HCT116 (cell line): ENCODE data around the gene GRSF1. TPM values are rescaled to one million over a fixed set of nuclear protein-coding genes. Genes with fewer than 3 reads are reported as not detected.

Experiments
- ATAC-seq: fragments of 200-7000 bp; cut with Tn5 transposase; 2 replicates; pipeline ENCODE4 v1.9.1; 2020; ENCODE audit warnings: mild to moderate bottlenecking, moderate library complexity
- BruUV-seq: library from RNA; stranded (reverse); fragments of 400-500 nt; replicated peaks from 2 replicates; lab custom pipeline; 2021; lab: Mats Ljungman, UMichigan
- CTCF ChIA-PET: fragments of 300-600 bp; sonication (Branson Sonifier 250); formaldehyde crosslinking; loops from one replicate; lab custom pipeline; 2021; ENCODE audit warnings: antibody characterized with exemption; lab: Charles Lee
- POLR2A ChIA-PET: fragments of 300-600, 350-600 bp; sonication (Branson Sonifier 250); formaldehyde crosslinking; loops from one replicate; lab custom pipeline; 2021; ENCODE audit warnings: antibody characterized with exemption; lab: Charles Lee
- RAD21 ChIA-PET, 2 experiments: fragments of 300-600 bp; sonication (Branson Sonifier 250); formaldehyde crosslinking; loops; one replicate each; lab custom pipeline; 2023; ENCODE audit warnings: low total read pairs in 2 of 2; ENCODE audit not compliant: uncharacterized antibody in 2 of 2, unreplicated experiment in 2 of 2, low non-redundant PET in 1 of 2; lab: Charles Lee
- DNase-seq: peaks from one replicate; pipeline ENCODE4 v3.0.0-alpha.2; 2010; ENCODE audit warnings: low read depth, low spot score
- H2AFZ ChIP-seq: fragments of 200-600 bp; shearing (Covaris generic), sonication (generic); 2 replicates; pipeline ENCODE4 v1.6.1; 2017; ENCODE audit warnings: low read depth, mixed run types, mixed read lengths, antibody characterized with exemption, low read length; ENCODE audit not compliant: poor library complexity, severe bottlenecking
- H3K27ac ChIP-seq: 2 replicates; pipeline ENCODE4 v1.5.1; 2012; ENCODE audit warnings: low read depth, low read length
- H3K27me3 ChIP-seq: fragments of 200-600 bp; sonication (generic); 2 replicates; pipeline ENCODE4 v1.6.1; 2016; ENCODE audit warnings: mixed run types, low read length, mixed read lengths; ENCODE audit not compliant: insufficient read depth
- H3K36me3 ChIP-seq, 2 experiments: fragments of 200-500 bp in 1 of 2; fragments of 200-600 bp in 1 of 2; sonication (Bioruptor generic) in 1 of 2; sonication (generic) in 1 of 2; 2 replicates each; pipeline versions ENCODE4 v1.5.1 to v1.6.1; 2014 to 2016; ENCODE audit warnings: low read length in 2 of 2, inconsistent platforms in 1 of 2, mixed read lengths in 1 of 2, mixed run types in 1 of 2; ENCODE audit not compliant: insufficient read depth in 2 of 2, control insufficient read depth in 1 of 2
- H3K4me1 ChIP-seq, 2 experiments: fragments of 200-600 bp in 1 of 2; sonication (generic) in 1 of 2; 2 replicates each; pipeline versions ENCODE4 v1.5.1 to v1.6.1; 2012 to 2017; ENCODE audit warnings: low read length in 2 of 2, inconsistent platforms in 1 of 2, mild to moderate bottlenecking in 1 of 2, mixed read lengths in 1 of 2, mixed run types in 1 of 2, moderate library complexity in 1 of 2; ENCODE audit not compliant: insufficient read depth in 2 of 2, control insufficient read depth in 1 of 2
- H3K4me2 ChIP-seq: fragments of 200-600 bp; sonication (generic); 2 replicates; pipeline ENCODE4 v1.6.1; 2017; ENCODE audit warnings: mixed run types, low read length, mixed read lengths
- H3K4me3 ChIP-seq, 2 experiments: fragments of 200-600 bp in 1 of 2; sonication (generic) in 1 of 2; replicated peaks in 1 of 2; 2 replicates each; pipeline ENCODE4 v1.5.1; 2011 to 2016; ENCODE audit warnings: low read length in 2 of 2, control low read depth in 1 of 2, low read depth in 1 of 2, mild to moderate bottlenecking in 1 of 2, mixed read lengths in 1 of 2, mixed run types in 1 of 2
- H3K79me2 ChIP-seq: fragments of 200-600 bp; sonication (generic); 2 replicates; pipeline ENCODE4 v1.6.1; 2017; ENCODE audit warnings: mild to moderate bottlenecking, mixed run types, low read length, moderate library complexity, mixed read lengths; ENCODE audit not compliant: insufficient read depth
- H3K9ac ChIP-seq: fragments of 200-600 bp; sonication (generic); 2 replicates; pipeline ENCODE4 v1.6.1; 2016; ENCODE audit warnings: low read length, mixed read lengths
- H3K9me2 ChIP-seq: fragments of 200-600 bp; sonication (generic), shearing (Covaris generic); 2 replicates; pipeline ENCODE4 v1.6.1; 2017; ENCODE audit warnings: mixed run types, mild to moderate bottlenecking, moderate library complexity; ENCODE audit not compliant: insufficient read depth
- H3K9me3 ChIP-seq, 2 experiments: fragments of 200-500 bp in 1 of 2; fragments of 200-600 bp in 1 of 2; sonication (Bioruptor generic) in 1 of 2; sonication (generic) in 1 of 2; 2 replicates each; pipeline ENCODE4 v1.6.1; 2014 to 2017; ENCODE audit warnings: low read length in 2 of 2, mixed read lengths in 2 of 2, inconsistent platforms in 1 of 2, low read depth in 1 of 2, mild to moderate bottlenecking in 1 of 2, mixed run types in 1 of 2, moderate library complexity in 1 of 2; ENCODE audit not compliant: control insufficient read depth in 1 of 2, insufficient read depth in 1 of 2
- H4K20me1 ChIP-seq: fragments of 200-600 bp; sonication (generic), shearing (Covaris generic); 2 replicates; pipeline ENCODE4 v1.6.1; 2017; ENCODE audit warnings: mixed run types, mild to moderate bottlenecking, moderate library complexity; ENCODE audit not compliant: insufficient read depth
- CBX3 ChIP-seq: IDR thresholded peaks from 2 replicates; pipeline ENCODE4 v1.6.1; 2012; ENCODE audit warnings: low read depth
- CEBPB ChIP-seq: IDR thresholded peaks from 2 replicates; pipeline ENCODE4 v1.6.1; 2012; ENCODE audit warnings: low read depth
- CTCF ChIP-seq, 3 experiments: fragments of 200-600 bp in 1 of 3; sonication (generic) in 1 of 3; IDR thresholded peaks in 2 of 3; conservative IDR thresholded peaks in 1 of 3; 2 replicates each; pipeline ENCODE4 v1.5.1; 2012 to 2017; ENCODE audit warnings: low read depth in 2 of 3, low read length in 2 of 3, antibody characterized with exemption in 1 of 3, borderline replicate concordance in 1 of 3, control low read depth in 1 of 3, mild to moderate bottlenecking in 1 of 3, mixed read lengths in 1 of 3, mixed run types in 1 of 3, moderate library complexity in 1 of 3; ENCODE audit not compliant: insufficient read depth in 1 of 3
- EGR1 ChIP-seq: IDR thresholded peaks from 2 replicates; pipeline ENCODE4 v1.6.1; 2012; ENCODE audit warnings: low read depth
- ELF1 ChIP-seq: IDR thresholded peaks from 2 replicates; pipeline ENCODE4 v1.6.1; 2012; ENCODE audit warnings: low read depth, borderline replicate concordance
- EZH2phosphoT487 ChIP-seq: fragments of 200-600 bp; IDR thresholded peaks from 2 replicates; pipeline ENCODE4 v1.6.1; 2018; ENCODE audit warnings: antibody characterized with exemption, borderline replicate concordance
- FOSL1 ChIP-seq: IDR thresholded peaks from 2 replicates; pipeline ENCODE4 v1.6.1; 2012; ENCODE audit warnings: low read depth
- MAX ChIP-seq: IDR thresholded peaks from 2 replicates; pipeline ENCODE4 v1.6.1; 2012
- POLR2AphosphoS5 ChIP-seq: IDR thresholded peaks from 2 replicates; pipeline ENCODE4 v1.6.1; 2011; ENCODE audit warnings: mild to moderate bottlenecking, low read depth, low read length, moderate library complexity
- REST ChIP-seq: IDR thresholded peaks from 2 replicates; pipeline ENCODE4 v1.6.1; 2012; ENCODE audit warnings: low read depth
- SIN3A ChIP-seq: IDR thresholded peaks from 2 replicates; pipeline ENCODE4 v1.6.1; 2012; ENCODE audit warnings: low read depth
- SP1 ChIP-seq: IDR thresholded peaks from 2 replicates; pipeline ENCODE4 v1.6.1; 2012; ENCODE audit warnings: low read depth
- TCF7L2 ChIP-seq: IDR thresholded peaks from 2 replicates; pipeline ENCODE4 v1.7.0; 2011; ENCODE audit warnings: borderline replicate concordance, inconsistent platforms; ENCODE audit not compliant: insufficient read depth, insufficient read length; ENCODE audit errors: extremely low read depth
- YY1 ChIP-seq: IDR thresholded peaks from 2 replicates; pipeline ENCODE4 v1.6.1; 2011; ENCODE audit warnings: low read length, low read depth, moderate library complexity, mild to moderate bottlenecking; ENCODE audit not compliant: insufficient replicate concordance; ENCODE audit errors: extremely low read depth
- ZBTB33 ChIP-seq: IDR thresholded peaks from 2 replicates; pipeline ENCODE4 v1.6.1; 2011; ENCODE audit warnings: mild to moderate bottlenecking, low read length, moderate library complexity; ENCODE audit not compliant: insufficient replicate concordance; ENCODE audit errors: extremely low read depth
- ZNF274 ChIP-seq: fragments of 200-500 bp; sonication (Bioruptor generic); IDR thresholded peaks from 2 replicates; pipeline ENCODE4 v1.6.1; 2014; ENCODE audit warnings: mild to moderate bottlenecking, low read depth, low read length, inconsistent platforms
- intact Hi-C: fragments of 100-400 bp; cut with micrococcal nuclease; formaldehyde crosslinking; loops from 2 replicates; pipeline ENCODE4 v1.10.0; 2022
- total RNA-seq: library from RNA; stranded (reverse); gene quantifications from one replicate; pipeline ENCODE4 v1.2.1, GENCODE V29; 2021; ENCODE audit not compliant: unreplicated experiment

GRSF1 gene
- total RNA-seq, 1 experiment from 2014 or later: 131 TPM

- no peak for TF ChIP-seq ZBTB33
- TF ChIP-seq EGR1: no peak
- no peak for TF ChIP-seq MAX
- no peak for TF ChIP-seq SIN3A
- TF ChIP-seq CBX3: no peak
- no peak for TF ChIP-seq ZNF274
- no peak for TF ChIP-seq TCF7L2
- TF ChIP-seq CEBPB: no peak
- no peak for TF ChIP-seq ELF1
- no peak for TF ChIP-seq POLR2AphosphoS5
- no peak for TF ChIP-seq YY1
- TF ChIP-seq SP1: no peak
- TF ChIP-seq EZH2phosphoT487: no peak
- TF ChIP-seq, all 23 proteins: peak for 0
Observed at GRCh38 chr4:70863099-70863790, 23.6 kb upstream of the GRSF1 start (continued).

GRCh38 chr4:70859066-70859465 is 19.4 kb upstream of the GRSF1 start:
- no peaks in the 10 kb centered on the region for H3K79me2 ChIP-seq
- no peaks in the 10 kb centered on the region for H3K4me1 ChIP-seq
- TF ChIP-seq ZNF274: no peak
- TF ChIP-seq REST: no peak
- no peak for TF ChIP-seq CTCF (IDR thresholded peaks at IDR 0.05 in 2 of 3, conservative IDR thresholded peaks at IDR 0.05 in 1 of 3; ENCODE audit: borderline replicate concordance in 1 of 3, insufficient read depth in 1 of 3, low read depth in 2 of 3, low read length in 2 of 3)
- no peak for TF ChIP-seq YY1
- TF ChIP-seq FOSL1: no peak
- no peak overlapping the region for H2AFZ ChIP-seq
- no peaks in the 10 kb centered on the region for H3K36me3 ChIP-seq
- H4K20me1 ChIP-seq: no peaks in the 10 kb centered on the region
- no peak overlapping the region for H3K4me2 ChIP-seq
- DNase-seq (no peak), ATAC-seq (no peak)
- no peaks in the 10 kb centered on the region for H3K9me3 ChIP-seq
- POLR2A ChIA-PET: no interaction called here
- H3K9ac ChIP-seq: no peak overlapping the region
- H3K27ac ChIP-seq: no peak overlapping the region
- no peaks in the 10 kb centered on the region for H3K9me2 ChIP-seq
- no peak overlapping the region for H3K4me3 ChIP-seq
- intact Hi-C loops: no loop called here
- CTCF ChIA-PET: no interaction called here
- no peaks in the 10 kb centered on the region for H3K27me3 ChIP-seq
- BruUV-seq: no TSS peak
- RAD21 ChIA-PET: no interaction called here
